K562 (cell line): ENCODE data around the gene TCF21. TPM values are rescaled to one million over a fixed set of nuclear protein-coding genes. Genes with fewer than 3 reads are reported as not detected.

ENCODE experiments used
- MBD2 ChIP-seq: sonication (generic); IDR thresholded peaks from 2 replicates; pipeline ENCODE4 v1.6.1; 2016; ENCODE audit warnings: low read depth, borderline replicate concordance
- MTA1 ChIP-seq: fragments of 450-650 bp; IDR thresholded peaks from 2 replicates; pipeline ENCODE4 v1.6.1; 2017; ENCODE audit warnings: borderline replicate concordance
- NCOA1 ChIP-seq: fragments of 450-650 bp; IDR thresholded peaks from 2 replicates; pipeline ENCODE4 v1.6.1; 2016; ENCODE audit warnings: low read depth
- PYGO2 ChIP-seq: fragments of 450-650 bp; IDR thresholded peaks from 2 replicates; pipeline ENCODE4 v1.6.1; 2016; ENCODE audit warnings: mild to moderate bottlenecking, missing genetic modification characterization, moderate library complexity, missing compliant biosample characterization
- ZBTB7A ChIP-seq: IDR thresholded peaks from 2 replicates; pipeline ENCODE4 v1.6.1; 2011; ENCODE audit warnings: low read depth, mild to moderate bottlenecking, low read length, moderate library complexity, borderline replicate concordance; ENCODE audit not compliant: control insufficient read depth
- ZNF134 ChIP-seq: fragments of 250-450 bp; sonication (Bioruptor Pico); conservative IDR thresholded peaks from 2 replicates; pipeline ENCODE4 v1.4.0; 2020
- polyA plus RNA-seq, 8 experiments: library from polyadenylated mRNA; depleted of rRNA in 4 of 8; stranded (reverse) in 5 of 8; unstranded in 3 of 8; fragments of >200 nt; fragmentation: Nextera tagmentation in 2 of 8; fragmentation: Illumina TruSeq in 1 of 8; extraction: Ambion mirVana in 2 of 8; extraction: Trizol in 1 of 8; gene quantifications; 2 replicates each; pipeline versions ENCODE4 v1.2.1 to v1.2.3, GENCODE V29; 2011 to 2014; ENCODE audit warnings: inconsistent platforms in 1 of 8, missing spikeins in 1 of 8
- total RNA-seq, 7 experiments: library from RNA; depleted of rRNA in 6 of 7; stranded (reverse); fragments of >200 nt in 6 of 7; fragmentation: Illumina TruSeq in 2 of 7; extraction: Trizol in 2 of 7; gene quantifications; 2 replicates each; pipeline versions ENCODE4 v1.2.1 to v1.2.3, GENCODE V29; 2011 to 2021; ENCODE audit warnings: low replicate concordance in 1 of 7
- TF ChIP-seq, protein P1 (sequence below), 2 experiments: fragments of 450-650 bp in 1 of 2; sonication (generic) in 1 of 2; formaldehyde crosslinking in 1 of 2; IDR thresholded peaks; 2 replicates each; pipeline versions ENCODE4 v1.7.1 to v1.9.0; 2016 to 2022; ENCODE audit warnings: inconsistent platforms in 1 of 2, mild to moderate bottlenecking in 1 of 2, missing genetic modification reagents in 1 of 2

Gene TCF21
- total and polyA plus RNA-seq, 9 of the 15 experiments (the other 6 are each of a cell fraction or from before 2014, with no cell fraction given): not detected

DNA sequence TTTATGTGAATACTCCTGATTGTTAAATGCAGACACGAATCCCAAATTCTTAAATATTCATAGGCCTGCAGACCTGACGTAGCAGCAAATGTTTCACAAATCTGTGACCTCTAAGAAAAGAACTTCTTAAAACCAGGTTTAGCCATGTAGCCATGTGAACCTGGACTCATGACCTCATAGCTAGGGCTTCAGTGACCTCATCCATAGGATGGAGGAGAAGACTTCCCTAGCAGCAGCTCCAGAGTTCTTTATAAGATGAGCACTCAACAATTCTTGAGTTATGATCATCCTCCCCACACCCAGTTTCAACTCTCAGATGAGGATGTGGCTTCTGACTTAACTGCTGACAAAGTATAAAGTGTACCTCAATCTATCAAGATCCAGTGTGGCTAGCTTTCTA lies 45.8 kb upstream of the TCF21 start (continued):
- TF ChIP-seq, protein P1, sequence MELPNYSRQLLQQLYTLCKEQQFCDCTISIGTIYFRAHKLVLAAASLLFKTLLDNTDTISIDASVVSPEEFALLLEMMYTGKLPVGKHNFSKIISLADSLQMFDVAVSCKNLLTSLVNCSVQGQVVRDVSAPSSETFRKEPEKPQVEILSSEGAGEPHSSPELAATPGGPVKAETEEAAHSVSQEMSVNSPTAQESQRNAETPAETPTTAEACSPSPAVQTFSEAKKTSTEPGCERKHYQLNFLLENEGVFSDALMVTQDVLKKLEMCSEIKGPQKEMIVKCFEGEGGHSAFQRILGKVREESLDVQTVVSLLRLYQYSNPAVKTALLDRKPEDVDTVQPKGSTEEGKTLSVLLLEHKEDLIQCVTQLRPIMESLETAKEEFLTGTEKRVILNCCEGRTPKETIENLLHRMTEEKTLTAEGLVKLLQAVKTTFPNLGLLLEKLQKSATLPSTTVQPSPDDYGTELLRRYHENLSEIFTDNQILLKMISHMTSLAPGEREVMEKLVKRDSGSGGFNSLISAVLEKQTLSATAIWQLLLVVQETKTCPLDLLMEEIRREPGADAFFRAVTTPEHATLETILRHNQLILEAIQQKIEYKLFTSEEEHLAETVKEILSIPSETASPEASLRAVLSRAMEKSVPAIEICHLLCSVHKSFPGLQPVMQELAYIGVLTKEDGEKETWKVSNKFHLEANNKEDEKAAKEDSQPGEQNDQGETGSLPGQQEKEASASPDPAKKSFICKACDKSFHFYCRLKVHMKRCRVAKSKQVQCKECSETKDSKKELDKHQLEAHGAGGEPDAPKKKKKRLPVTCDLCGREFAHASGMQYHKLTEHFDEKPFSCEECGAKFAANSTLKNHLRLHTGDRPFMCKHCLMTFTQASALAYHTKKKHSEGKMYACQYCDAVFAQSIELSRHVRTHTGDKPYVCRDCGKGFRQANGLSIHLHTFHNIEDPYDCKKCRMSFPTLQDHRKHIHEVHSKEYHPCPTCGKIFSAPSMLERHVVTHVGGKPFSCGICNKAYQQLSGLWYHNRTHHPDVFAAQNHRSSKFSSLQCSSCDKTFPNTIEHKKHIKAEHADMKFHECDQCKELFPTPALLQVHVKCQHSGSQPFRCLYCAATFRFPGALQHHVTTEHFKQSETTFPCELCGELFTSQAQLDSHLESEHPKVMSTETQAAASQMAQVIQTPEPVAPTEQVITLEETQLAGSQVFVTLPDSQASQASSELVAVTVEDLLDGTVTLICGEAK (IDR thresholded peaks at IDR 0.05): no peak
- TF ChIP-seq, protein P1 (CRISPR knock-in tag; IDR thresholded peaks at IDR 0.05): no peak
- no peak for TF ChIP-seq ZBTB7A
- TF ChIP-seq MBD2: no peak
- no peak for TF ChIP-seq ZNF134 (CRISPR knock-in tag)
- TF ChIP-seq MTA1: no peak
- no peak for TF ChIP-seq PYGO2 (tag)
- no peak for TF ChIP-seq NCOA1
